MCF 10A (cell line): ENCODE measurements around the gene IL13RA1. TPM values are rescaled to one million over a fixed set of nuclear protein-coding genes. Genes with fewer than 3 reads are reported as not detected.

Source experiments
- BruUV-seq: library from RNA; stranded (reverse); fragments of 400-500 nt; replicated peaks from 2 replicates; lab custom pipeline; 2021; lab: Mats Ljungman, UMichigan
- CTCF ChIA-PET: fragments of 300-600 bp; sonication (Branson Sonifier 250); formaldehyde crosslinking; extraction: SDS; loops from one replicate; lab custom pipeline; 2021; ENCODE audit warnings: antibody characterized with exemption, inconsistent platforms; lab: Yijun Ruan, JAX
- POLR2A ChIA-PET: fragments of 300-600, 350-650 bp; sonication (Branson Sonifier 250); formaldehyde crosslinking; extraction: SDS; loops from one replicate; lab custom pipeline; 2020; ENCODE audit warnings: antibody characterized with exemption, inconsistent platforms; lab: Yijun Ruan, JAX
- DNase-seq: peaks from one replicate; pipeline ENCODE4 v3.0.0-alpha.2; 2018; ENCODE audit not compliant: unreplicated experiment
- H3K27ac Mint-ChIP-seq: one replicate; pipeline ENCODE4 v1.8.0; 2022; ENCODE audit warnings: mild to moderate bottlenecking, low read depth, mixed read lengths; ENCODE audit not compliant: unreplicated experiment
- H3K27me3 Mint-ChIP-seq: one replicate; pipeline ENCODE4 v1.8.0; 2022; ENCODE audit warnings: mixed read lengths; ENCODE audit not compliant: insufficient read depth, unreplicated experiment
- H3K36me3 Mint-ChIP-seq: one replicate; pipeline ENCODE4 v1.8.0; 2022; ENCODE audit warnings: mild to moderate bottlenecking, moderate library complexity, mixed read lengths; ENCODE audit not compliant: insufficient read depth, unreplicated experiment
- H3K4me1 Mint-ChIP-seq: one replicate; pipeline ENCODE4 v1.8.0; 2022; ENCODE audit warnings: mixed read lengths; ENCODE audit not compliant: insufficient read depth, unreplicated experiment
- H3K4me3 Mint-ChIP-seq: one replicate; pipeline ENCODE4 v1.8.0; 2022; ENCODE audit warnings: mild to moderate bottlenecking, moderate library complexity, mixed read lengths; ENCODE audit not compliant: unreplicated experiment
- H3K9me3 Mint-ChIP-seq: one replicate; pipeline ENCODE4 v1.8.0; 2022; ENCODE audit warnings: mixed read lengths; ENCODE audit not compliant: unreplicated experiment
- CTCF ChIP-seq: fragments of 200-600 bp; IDR thresholded peaks from one replicate; pipeline ENCODE4 v1.8.0; 2022; ENCODE audit warnings: antibody characterized with exemption, mild to moderate bottlenecking; ENCODE audit not compliant: unreplicated experiment
- intact Hi-C: fragments of 100-400 bp; cut with micrococcal nuclease; formaldehyde crosslinking; loops from 2 replicates; pipeline ENCODE4 v1.14.1; 2022
- total RNA-seq: library from RNA; stranded (reverse); gene quantifications from 2 replicates; pipeline ENCODE4 v1.2.3, GENCODE V29; 2022

IL13RA1 gene
- total RNA-seq, 1 experiment from 2014 or later: 27.4 TPM

- CTCF ChIA-PET: interaction anchor here (0.6 to 0.7 kb wide), 3 partner anchors 92 to 437 kb away, joined by 3 to 4 read pairs (median 3); partner anchors contain the start of gene DOCK11
- peaks cover 19% of the 10 kb centered on the region for H3K4me1 Mint-ChIP-seq
- H3K4me3 Mint-ChIP-seq: no peak overlapping the region
- peaks cover 37% of the 10 kb centered on the region for H3K27me3 Mint-ChIP-seq
- H3K9me3 Mint-ChIP-seq: no peaks in the 10 kb centered on the region
- POLR2A ChIA-PET: interaction anchor here (0.7 to 1.1 kb wide), 2 partner anchors 8 to 28 kb away, joined by 3 to 4 read pairs; no protein-coding TSS in a partner anchor
- TF ChIP-seq CTCF: no peak
- no TSS peak for BruUV-seq
- peak; percentile 35 for DNase-seq
- H3K27ac Mint-ChIP-seq: no peak overlapping the region
- peaks cover 21% of the 10 kb centered on the region for H3K36me3 Mint-ChIP-seq
- intact Hi-C loops: no loop called here
Measured at GRCh38 chrX:118756101-118756500, 28.7 kb downstream of the IL13RA1 start.

GRCh38 chrX:118758511-118758910 lies 31.1 kb downstream of the IL13RA1 start:
- H3K4me1 Mint-ChIP-seq: peaks cover 14% of the 10 kb centered on the region
- H3K36me3 Mint-ChIP-seq: peaks cover 24% of the 10 kb centered on the region
- CTCF ChIA-PET: no interaction called here
- DNase-seq: no peak
- no peak overlapping the region for H3K4me3 Mint-ChIP-seq
- no peak overlapping the region for H3K27ac Mint-ChIP-seq
- H3K9me3 Mint-ChIP-seq: no peaks in the 10 kb centered on the region
- peaks cover 30% of the 10 kb centered on the region for H3K27me3 Mint-ChIP-seq
- TF ChIP-seq CTCF: no peak
- POLR2A ChIA-PET: no interaction called here
- no TSS peak for BruUV-seq
- intact Hi-C loops: no loop called here

- BruUV-seq: no TSS peak
- no peak for DNase-seq
- CTCF ChIA-PET: interaction anchor here (1.7 kb wide), 1 partner anchor 115 kb away, joined by 4 read pairs; no protein-coding TSS in a partner anchor
- no peak for TF ChIP-seq CTCF
- Mint-ChIP-seq H3K9me3 (no peaks in the 10 kb centered on the region), H3K27me3 (peaks cover 30% of the 10 kb centered on the region), H3K36me3 (peaks cover 24% of the 10 kb centered on the region), H3K4me1 (peaks cover 8% of the 10 kb centered on the region), H3K27ac (no peak overlapping the region), H3K4me3 (no peak overlapping the region)
- POLR2A ChIA-PET: no interaction called here
- intact Hi-C loops: no loop called here
Measured at GRCh38 chrX:118760025-118760424, 32.6 kb downstream of the IL13RA1 start.

- Mint-ChIP-seq H3K27me3 (peaks cover 15% of the 10 kb centered on the region), H3K27ac (no peak overlapping the region), H3K36me3 (peaks cover 26% of the 10 kb centered on the region), H3K9me3 (no peaks in the 10 kb centered on the region), H3K4me3 (no peak overlapping the region), H3K4me1 (no peaks in the 10 kb centered on the region)
- TF ChIP-seq CTCF: peak; percentile 22
- ChIA-PET CTCF (interaction anchor here (0.7 to 1.2 kb wide), 2 partner anchors 16 to 49 kb away, joined by 3 read pairs; no protein-coding TSS in a partner anchor), POLR2A (no interaction called here)
- no peak for DNase-seq
- intact Hi-C loops: no loop called here
- BruUV-seq: no TSS peak
Measured at GRCh38 chrX:118761939-118762707, 34.7 kb downstream of the IL13RA1 start.
